ENCODE results near the gene COL18A1. TPM values are rescaled to one million over a fixed set of nuclear protein-coding genes. Genes with fewer than 3 reads are reported as not detected.

COL18A1 gene
- total RNA-seq, 3 donors from 2014 or later (not counting 1 experiment from before 2014, with no cell fraction given) = 12.3 to 22.3 (median 12.7) TPM

- H3K27ac ChIP-seq (ENCODE audit: low read length) = no peak overlapping the region
- no peaks in the 10 kb centered on the region for H3K9me3 ChIP-seq (ENCODE audit: control insufficient read depth, insufficient read depth, low read length)
- no peak for TF ChIP-seq CTCF (IDR thresholded peaks at IDR 0.05)
- no peaks in the 10 kb centered on the region for H3K9me3 Mint-ChIP-seq
- no peak overlapping the region for H3K27ac Mint-ChIP-seq
- intact Hi-C loops (cut with micrococcal nuclease) = no loop called here
- no peaks in the 10 kb centered on the region for H3K27me3 Mint-ChIP-seq (ENCODE audit: low read depth in 2 of 2)
- no peak overlapping the region for H3K4me3 ChIP-seq (ENCODE audit: low read length)
- H3K27me3 ChIP-seq (ENCODE audit: control insufficient read depth, insufficient read depth, low read length) = no peaks in the 10 kb centered on the region
- H3K36me3 ChIP-seq (ENCODE audit: control insufficient read depth, insufficient read depth, low read length) = no peaks in the 10 kb centered on the region
- no peaks in the 10 kb centered on the region for H3K4me1 Mint-ChIP-seq
- H3K4me3 Mint-ChIP-seq = no peak overlapping the region
- DNase-seq (no peak), ATAC-seq (no peak)
- no peaks in the 10 kb centered on the region for H3K4me1 ChIP-seq (ENCODE audit: control insufficient read depth, insufficient read depth, low read length)
- H3K36me3 Mint-ChIP-seq = no peaks in the 10 kb centered on the region
- WGBS (ENCODE audit: insufficient coverage) = 81% methylated on average over 22 of the region's 22 CpGs
Measured at GRCh38 chr21:45506241-45506817, 101.4 kb downstream of the COL18A1 start.

GRCh38 chr21:45506836-45507522 lies 102.0 kb downstream of the COL18A1 start:
- Mint-ChIP-seq H3K4me1 (no peaks in the 10 kb centered on the region), H3K27me3 (ENCODE audit: low read depth in 2 of 2) (no peaks in the 10 kb centered on the region), H3K27ac (no peak overlapping the region), H3K4me3 (no peak overlapping the region), H3K9me3 (no peaks in the 10 kb centered on the region), H3K36me3 (no peaks in the 10 kb centered on the region)
- Histone ChIP-seq H3K4me3 (ENCODE audit: low read length) (no peak overlapping the region), H3K36me3 (ENCODE audit: control insufficient read depth, insufficient read depth, low read length) (no peaks in the 10 kb centered on the region), H3K9me3 (ENCODE audit: control insufficient read depth, insufficient read depth, low read length) (no peaks in the 10 kb centered on the region), H3K4me1 (ENCODE audit: control insufficient read depth, insufficient read depth, low read length) (no peaks in the 10 kb centered on the region), H3K27me3 (ENCODE audit: control insufficient read depth, insufficient read depth, low read length) (no peaks in the 10 kb centered on the region), H3K27ac (ENCODE audit: low read length) (no peak overlapping the region)
- intact Hi-C loops (cut with micrococcal nuclease) = no loop called here
- TF ChIP-seq CTCF (IDR thresholded peaks at IDR 0.05) = no peak
- WGBS (ENCODE audit: insufficient coverage) = 81% methylated on average over 11 of the region's 13 CpGs
- no peak for ATAC-seq
- no peak for DNase-seq

- no peak for DNase-seq
- Histone ChIP-seq H3K9me3 (ENCODE audit: control insufficient read depth, insufficient read depth, low read length) (no peaks in the 10 kb centered on the region), H3K36me3 (ENCODE audit: control insufficient read depth, insufficient read depth, low read length) (no peaks in the 10 kb centered on the region), H3K27me3 (ENCODE audit: control insufficient read depth, insufficient read depth, low read length) (no peaks in the 10 kb centered on the region), H3K27ac (ENCODE audit: low read length) (no peak overlapping the region), H3K4me3 (ENCODE audit: low read length) (no peak overlapping the region), H3K4me1 (ENCODE audit: control insufficient read depth, insufficient read depth, low read length) (no peaks in the 10 kb centered on the region)
- no peak for ATAC-seq
- H3K27ac Mint-ChIP-seq = no peak overlapping the region
- intact Hi-C loops (cut with micrococcal nuclease) = no loop called here
- H3K9me3 Mint-ChIP-seq = no peaks in the 10 kb centered on the region
- H3K4me1 Mint-ChIP-seq = no peaks in the 10 kb centered on the region
- no peaks in the 10 kb centered on the region for H3K27me3 Mint-ChIP-seq (ENCODE audit: low read depth in 2 of 2)
- no peak overlapping the region for H3K4me3 Mint-ChIP-seq
- no peaks in the 10 kb centered on the region for H3K36me3 Mint-ChIP-seq
- no peak for TF ChIP-seq CTCF (IDR thresholded peaks at IDR 0.05)
- 92% methylated on average over 9 of the region's 9 CpGs for WGBS (ENCODE audit: insufficient coverage)
Measured at GRCh38 chr21:45507523-45507875, 102.5 kb downstream of the COL18A1 start.
